Endodermal cell (in vitro differentiated cells): Measurements from ENCODE around the gene TNIK. TPM values are rescaled to one million over a fixed set of nuclear protein-coding genes. Genes with fewer than 3 reads are reported as not detected.

Experiments used
- DNase-seq: peaks from one replicate; pipeline ENCODE4 v3.0.0-alpha.2; 2017
- H3K27ac ChIP-seq: 2 replicates; pipeline ENCODE4 v1.5.1; 2013; ENCODE audit warnings: mild to moderate bottlenecking, low read depth, low read length, moderate library complexity
- H3K27me3 ChIP-seq: 2 replicates; pipeline ENCODE4 v1.6.1; 2013; ENCODE audit warnings: mild to moderate bottlenecking, low read length, moderate library complexity; ENCODE audit not compliant: insufficient read depth, control insufficient read depth, poor library complexity, severe bottlenecking
- H3K36me3 ChIP-seq: 2 replicates; pipeline ENCODE4 v1.7.0; 2013; ENCODE audit warnings: mild to moderate bottlenecking, low read length, moderate library complexity; ENCODE audit not compliant: control insufficient read depth, insufficient read depth
- H3K4me1 ChIP-seq: one replicate; pipeline ENCODE4 v1.7.0; 2013; ENCODE audit warnings: low read length; ENCODE audit not compliant: control insufficient read depth, insufficient read depth
- H3K4me3 ChIP-seq: 2 replicates; pipeline ENCODE4 v1.5.1; 2013; ENCODE audit warnings: mild to moderate bottlenecking, low read length, moderate library complexity
- H3K9ac ChIP-seq: 2 replicates; pipeline ENCODE4 v1.6.1; 2013; ENCODE audit warnings: mild to moderate bottlenecking, low read length, moderate library complexity; ENCODE audit not compliant: poor library complexity, severe bottlenecking; ENCODE audit errors: extremely low read depth
- H3K9me3 ChIP-seq: 2 replicates; pipeline ENCODE4 v1.6.1; 2013; ENCODE audit warnings: mild to moderate bottlenecking, low read length, moderate library complexity; ENCODE audit not compliant: control insufficient read depth
- H3K27ac Mint-ChIP-seq: 2 replicates; pipeline ENCODE4 v1.8.0; 2020; ENCODE audit warnings: mixed read lengths
- H3K27me3 Mint-ChIP-seq: 2 replicates; pipeline ENCODE4 v1.8.0; 2021; ENCODE audit warnings: mild to moderate bottlenecking, mixed read lengths; ENCODE audit not compliant: insufficient read depth
- H3K36me3 Mint-ChIP-seq: 2 replicates; pipeline ENCODE4 v1.8.0; 2020; ENCODE audit warnings: low read depth, mixed read lengths
- H3K4me1 Mint-ChIP-seq: 2 replicates; pipeline ENCODE4 v1.8.0; 2020; ENCODE audit warnings: mixed read lengths
- H3K4me3 Mint-ChIP-seq: 2 replicates; pipeline ENCODE4 v1.8.0; 2020; ENCODE audit warnings: mild to moderate bottlenecking, moderate library complexity, mixed read lengths
- H3K9me3 Mint-ChIP-seq: 2 replicates; pipeline ENCODE4 v1.8.0; 2020; ENCODE audit warnings: mild to moderate bottlenecking, mixed read lengths
- CTCF ChIP-seq: fragments of 200-600 bp; sonication (generic); conservative IDR thresholded peaks from 2 replicates; pipeline ENCODE4 v1.5.0; 2021; ENCODE audit warnings: antibody characterized with exemption, mild to moderate bottlenecking
- WGBS, 2 experiments: methylation state at CpG; one replicate each; pipeline versions ENCODE4 v1.1.5 to v1.1.7; 2013; ENCODE audit warnings: missing lambda C conversion rate in 2 of 2, mixed read lengths in 1 of 2; ENCODE audit not compliant: insufficient coverage in 1 of 2, insufficient read length in 1 of 2; 5-methylcytosine and 5-hydroxymethylcytosine counted together
- total RNA-seq, 2 donors: library from RNA; stranded (reverse); fragmentation: NEBNext Ultra II Directional in 1 of 2; extraction: Animal tissue kit (Norgen Biotek cat#: 25700) in 1 of 2; gene quantifications; 2 replicates in 1 of 2; 3 replicates in 1 of 2; pipeline ENCODE4 v1.2.1, GENCODE V29; 2021

TNIK gene
- total RNA-seq, 2 donors from 2014 or later = 12.2 to 14.9 TPM

DNA sequence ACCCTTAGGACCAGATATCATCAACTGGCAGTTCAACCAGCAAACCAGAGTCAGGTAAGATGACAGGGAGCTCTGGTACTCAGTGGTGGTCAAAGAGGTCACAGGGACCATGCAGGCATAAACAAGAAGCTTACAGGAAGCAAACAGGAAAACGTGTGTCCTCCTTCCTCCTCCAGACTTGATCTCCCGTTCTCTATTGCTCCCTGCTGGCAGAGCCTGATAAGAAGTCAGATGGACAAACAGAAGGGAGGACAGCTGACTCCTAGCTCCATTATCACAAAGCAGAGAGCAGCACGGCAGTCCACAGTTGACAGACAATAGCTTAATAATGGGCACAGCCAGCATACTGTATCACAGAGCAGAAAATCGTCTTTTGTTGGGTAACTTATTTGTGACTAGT is 277.2 kb downstream of the TNIK start:
- Mint-ChIP-seq H3K4me1 (peaks cover 27% of the 10 kb centered on the region), H3K27me3 (no peaks in the 10 kb centered on the region)

GRCh38 chr3:171181907-171182690 is 278.1 kb downstream of the TNIK start:
- peaks cover 8% of the 10 kb centered on the region for H3K4me1 ChIP-seq
- Mint-ChIP-seq H3K36me3 (no peaks in the 10 kb centered on the region), H3K4me3 (no peak overlapping the region), H3K27me3 (no peaks in the 10 kb centered on the region), H3K9me3 (no peaks in the 10 kb centered on the region), H3K4me1 (peaks cover 19% of the 10 kb centered on the region), H3K27ac (no peak overlapping the region)
- DNase-seq = no peak
- no peaks in the 10 kb centered on the region for H3K9me3 ChIP-seq
- H3K36me3 ChIP-seq = no peaks in the 10 kb centered on the region
- H3K9ac ChIP-seq = no peak overlapping the region
- no peaks in the 10 kb centered on the region for H3K27me3 ChIP-seq
- no peak overlapping the region for H3K4me3 ChIP-seq
- TF ChIP-seq CTCF = no peak
- 94% methylated on average over 4 of the region's 4 CpGs for WGBS, 2 experiments
- no peak overlapping the region for H3K27ac ChIP-seq

More for the DNA sequence above, 277.2 kb downstream of the TNIK start:
- Histone ChIP-seq H3K9me3 (no peaks in the 10 kb centered on the region), H3K27ac (no peak overlapping the region), H3K4me3 (no peak overlapping the region), H3K4me1 (peaks cover 8% of the 10 kb centered on the region), H3K36me3 (no peaks in the 10 kb centered on the region), H3K9ac (no peak overlapping the region), H3K27me3 (no peaks in the 10 kb centered on the region)
- DNase-seq = no peak
- H3K36me3 Mint-ChIP-seq = no peaks in the 10 kb centered on the region
- H3K9me3 Mint-ChIP-seq = no peaks in the 10 kb centered on the region
- peak; percentile 43 for TF ChIP-seq CTCF
- WGBS, 2 experiments = 71 to 80% methylated on average over 2 to 4 of the region's 4 CpGs
- no peak overlapping the region for H3K4me3 Mint-ChIP-seq
- no peak overlapping the region for H3K27ac Mint-ChIP-seq

- peaks cover 5% of the 10 kb centered on the region for H3K4me1 ChIP-seq
- H3K27me3 ChIP-seq = no peaks in the 10 kb centered on the region
- no peak overlapping the region for H3K9ac ChIP-seq
- H3K9me3 ChIP-seq = no peaks in the 10 kb centered on the region
- no peak overlapping the region for H3K27ac ChIP-seq
- DNase-seq = no peak
- Mint-ChIP-seq H3K9me3 (no peaks in the 10 kb centered on the region), H3K4me1 (peaks cover 39% of the 10 kb centered on the region), H3K36me3 (no peaks in the 10 kb centered on the region), H3K27me3 (no peaks in the 10 kb centered on the region), H3K27ac (no peak overlapping the region), H3K4me3 (no peak overlapping the region)
- H3K4me3 ChIP-seq = no peak overlapping the region
- no peak for TF ChIP-seq CTCF
- no peaks in the 10 kb centered on the region for H3K36me3 ChIP-seq
Observed at GRCh38 chr3:171178714-171179113, 281.5 kb downstream of the TNIK start.
